Stimulated activated CD8-positive, alpha-beta memory T cell treated with anti-CD3 and anti-CD28 coated beads, Interleukin-12 subunit alpha, Interleukin-12 subunit beta, amount 100 ng/mL, for 1 hour (primary cell): Measurements from ENCODE around the gene TUBGCP6.

Source experiments
- DNase-seq: peaks from one replicate; pipeline ENCODE4 v3.0.0-alpha.2; 2020; ENCODE audit warnings: low read depth

TUBGCP6 gene

GRCh38 chr22:50180727-50181521 lies 63.9 kb downstream of the TUBGCP6 start:
- DNase-seq = no peak

GRCh38 chr22:50179937-50180726 lies 64.7 kb downstream of the TUBGCP6 start:
- no peak for DNase-seq

GRCh38 chr22:50178871-50179869 lies 65.7 kb downstream of the TUBGCP6 start:
- no peak for DNase-seq

- no peak for DNase-seq
These were observed 66.4 kb downstream of the TUBGCP6 start for GRCh38 chr22:50178471-50178864.

GRCh38 chr22:50177537-50178470 lies 67.0 kb downstream of the TUBGCP6 start:
- no peak for DNase-seq

GRCh38 chr22:50176850-50177536 lies 67.8 kb downstream of the TUBGCP6 start:
- no peak for DNase-seq

- no peak for DNase-seq
These were observed 68.6 kb downstream of the TUBGCP6 start for GRCh38 chr22:50175921-50176849.

- DNase-seq = no peak
These were observed 69.7 kb downstream of the TUBGCP6 start for GRCh38 chr22:50175191-50175461.

- DNase-seq = no peak
These were observed 70.2 kb downstream of the TUBGCP6 start for GRCh38 chr22:50174382-50175190.

- no peak for DNase-seq
These were observed 70.9 kb downstream of the TUBGCP6 start for GRCh38 chr22:50173983-50174355.

GRCh38 chr22:50173311-50173982 lies 71.4 kb downstream of the TUBGCP6 start:
- DNase-seq = no peak

GRCh38 chr22:50171965-50172421 lies 72.8 kb downstream of the TUBGCP6 start:
- no peak for DNase-seq

GRCh38 chr22:50171319-50171964 lies 73.4 kb downstream of the TUBGCP6 start:
- no peak for DNase-seq

GRCh38 chr22:50170453-50171318 lies 74.1 kb downstream of the TUBGCP6 start, which contains the start of gene PANX2:
TSS of gene PANX2 (plus strand) at chr22:50170731. CDS start at chr22:50170731, 0 bp downstream.
- no peak for DNase-seq

- DNase-seq = no peak
These were observed 75.0 kb downstream of the TUBGCP6 start for GRCh38 chr22:50169774-50170341.

- DNase-seq = no peak
These were observed 75.6 kb downstream of the TUBGCP6 start for GRCh38 chr22:50169181-50169759.
